GM21381 (cell line): ENCODE measurements around the gene PDZD8.

Source experiments
- ATAC-seq: cut with Tn5 transposase; IDR thresholded peaks from one replicate; pipeline ENCODE4 v1.9.1; 2021; ENCODE audit warnings: mild to moderate bottlenecking, moderate library complexity; ENCODE audit not compliant: unreplicated experiment

Gene PDZD8

GRCh38 chr10:117375360-117376178 lies at the start of gene PDZD8:
TSS of gene PDZD8 (minus strand) at chr10:117375440. CDS start at chr10:117375227, 213 bp downstream.
- peak; percentile 89 for ATAC-seq

- ATAC-seq = no peak
Measured at GRCh38 chr10:117424171-117424570, 48.9 kb upstream of the PDZD8 start.

DNA sequence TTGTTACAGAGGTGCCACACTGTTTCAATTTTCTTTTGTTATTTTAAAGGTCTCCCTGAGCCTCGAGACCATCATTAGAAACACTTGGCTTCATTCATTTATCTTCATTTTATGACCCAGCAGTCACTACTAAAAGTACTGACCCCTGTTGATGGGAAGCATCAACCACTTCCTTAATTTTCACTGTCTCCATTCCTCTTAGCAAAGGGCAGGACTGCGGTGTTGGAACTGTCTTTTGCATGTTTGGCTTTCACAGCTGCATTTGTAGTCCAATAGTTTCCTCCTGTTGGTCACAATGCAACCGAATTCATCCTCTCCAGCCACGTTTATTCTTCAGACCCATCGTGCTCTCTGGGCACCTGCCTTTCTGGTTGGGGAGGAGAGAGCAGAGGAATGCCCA lies 46.7 kb upstream of the PDZD8 start:
- ATAC-seq = no peak

- no peak for ATAC-seq
Measured at GRCh38 chr10:117420768-117421167, 45.5 kb upstream of the PDZD8 start.

GRCh38 chr10:117419921-117420320 lies 44.7 kb upstream of the PDZD8 start:
- ATAC-seq = no peak

- no peak for ATAC-seq
Measured at GRCh38 chr10:117419159-117419558, 43.9 kb upstream of the PDZD8 start.

- no peak for ATAC-seq
Measured at GRCh38 chr10:117418121-117418520, 42.9 kb upstream of the PDZD8 start.

GRCh38 chr10:117417196-117417595 lies 42.0 kb upstream of the PDZD8 start:
- ATAC-seq = no peak

DNA sequence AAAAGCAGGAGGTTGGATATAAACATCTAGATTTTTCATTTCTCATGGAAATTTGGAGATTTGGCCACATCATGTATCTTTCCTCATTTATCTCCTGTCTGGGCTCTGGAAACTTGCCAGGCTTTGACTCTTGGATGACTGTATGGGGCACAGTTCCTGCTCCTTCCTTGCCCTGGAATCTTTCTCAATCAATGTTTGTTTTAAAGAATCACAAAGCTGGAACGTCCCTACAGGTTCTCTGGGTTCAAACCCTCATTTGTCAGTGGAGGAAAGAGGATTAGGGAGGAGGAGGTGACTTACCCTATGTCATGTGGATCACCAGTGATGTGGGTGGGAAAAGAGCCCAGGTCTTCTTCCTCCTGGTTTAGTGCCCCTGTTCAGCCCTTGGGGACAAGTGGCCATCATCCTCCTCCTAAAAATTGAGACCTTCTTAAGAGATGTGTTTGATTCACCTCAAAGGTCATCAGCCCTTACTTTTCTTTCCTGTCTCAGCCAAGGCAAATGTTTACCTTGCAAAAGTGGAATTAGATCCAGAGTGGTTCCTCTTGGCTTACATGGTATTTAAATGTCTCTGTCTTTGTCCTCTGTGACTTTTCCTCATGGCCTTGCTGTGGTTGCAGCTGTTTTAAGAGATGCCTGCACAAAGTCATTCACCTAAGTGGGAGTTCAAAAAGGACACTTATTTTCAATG lies 38.8 kb upstream of the PDZD8 start:
- no peak for ATAC-seq

DNA sequence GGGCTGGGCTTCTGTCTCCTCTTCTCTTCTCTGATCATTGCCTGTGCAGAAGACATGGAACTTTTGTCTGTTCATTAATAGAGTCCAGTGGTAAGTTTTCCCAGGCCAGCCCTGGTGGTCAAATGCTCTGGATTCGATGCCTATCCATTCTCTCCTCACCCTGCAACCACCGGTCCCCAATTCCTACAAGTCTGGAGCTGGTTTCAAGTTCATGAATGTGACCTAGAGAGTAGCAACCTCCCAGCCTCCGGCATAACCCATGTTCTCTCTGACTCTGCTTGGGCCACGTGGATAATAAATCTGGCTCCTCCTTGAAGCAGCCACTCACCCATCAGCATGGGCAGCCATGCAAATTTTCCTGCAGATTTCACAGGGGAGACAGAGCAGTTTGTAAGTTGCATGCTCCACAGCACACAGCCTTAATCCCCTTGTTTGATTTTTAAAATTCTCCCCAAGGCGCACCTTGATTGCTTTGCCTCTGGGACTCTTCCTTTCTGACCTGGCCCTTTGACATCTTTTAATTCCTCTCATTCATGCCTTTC lies 37.3 kb upstream of the PDZD8 start:
- ATAC-seq = no peak

GRCh38 chr10:117411479-117412399 lies 36.5 kb upstream of the PDZD8 start:
- no peak for ATAC-seq

DNA sequence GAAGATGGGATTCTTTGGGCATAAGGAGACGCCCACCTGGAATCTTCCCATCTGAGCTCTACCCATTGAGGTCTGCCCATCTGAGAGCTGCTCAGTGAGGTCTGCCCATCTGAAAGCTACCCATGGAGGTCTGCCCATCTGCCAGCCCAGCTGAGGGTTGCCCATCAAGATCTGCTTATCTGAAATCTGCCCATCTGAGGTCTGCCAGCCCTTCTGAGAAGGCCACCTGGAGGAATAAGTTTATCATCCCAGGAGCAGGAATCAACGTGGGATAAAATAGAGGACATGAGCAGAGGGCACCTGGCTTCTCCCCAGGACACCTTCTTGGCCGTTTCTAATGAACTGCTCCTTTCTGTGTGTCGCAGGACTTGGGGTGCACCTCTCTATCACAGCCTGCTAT lies 35.3 kb upstream of the PDZD8 start:
- ATAC-seq = no peak

DNA sequence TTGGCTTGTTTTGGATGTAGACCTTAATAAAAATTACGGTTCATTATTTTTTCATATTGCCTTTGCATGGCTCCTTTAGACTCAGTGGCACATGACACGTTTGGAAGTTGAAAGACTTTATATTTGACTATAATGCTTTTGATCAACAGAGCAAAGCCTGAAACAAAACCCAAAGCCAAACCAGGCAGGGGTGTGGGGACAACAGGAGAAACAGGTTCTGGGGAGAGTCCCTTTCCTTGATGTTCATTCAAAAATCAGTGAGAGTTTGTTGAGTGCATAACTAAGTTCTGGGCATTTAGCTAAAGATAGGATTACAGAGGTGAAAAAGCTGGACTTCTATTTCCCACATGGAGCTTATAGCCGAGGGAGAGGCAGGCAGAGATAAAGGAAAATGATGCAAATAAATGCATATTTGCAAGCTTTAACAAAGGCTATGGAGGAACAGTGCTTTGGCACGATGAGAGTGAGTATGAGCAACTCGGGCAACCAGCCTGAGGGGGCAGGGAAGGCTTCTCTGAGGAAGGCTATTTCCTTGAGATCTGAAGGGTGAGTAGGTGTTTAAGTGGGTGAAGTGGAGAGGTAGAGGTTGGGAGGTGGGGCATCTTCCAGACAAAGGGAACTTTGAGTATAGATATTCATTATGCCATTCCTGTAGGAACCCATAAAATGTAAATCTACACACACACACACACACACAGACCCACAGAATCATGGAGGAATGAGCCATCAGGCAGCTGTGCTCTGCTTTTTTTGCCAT lies 34.5 kb upstream of the PDZD8 start:
- no peak for ATAC-seq

- ATAC-seq = no peak
Measured at GRCh38 chr10:117408436-117409384, 33.5 kb upstream of the PDZD8 start.

DNA sequence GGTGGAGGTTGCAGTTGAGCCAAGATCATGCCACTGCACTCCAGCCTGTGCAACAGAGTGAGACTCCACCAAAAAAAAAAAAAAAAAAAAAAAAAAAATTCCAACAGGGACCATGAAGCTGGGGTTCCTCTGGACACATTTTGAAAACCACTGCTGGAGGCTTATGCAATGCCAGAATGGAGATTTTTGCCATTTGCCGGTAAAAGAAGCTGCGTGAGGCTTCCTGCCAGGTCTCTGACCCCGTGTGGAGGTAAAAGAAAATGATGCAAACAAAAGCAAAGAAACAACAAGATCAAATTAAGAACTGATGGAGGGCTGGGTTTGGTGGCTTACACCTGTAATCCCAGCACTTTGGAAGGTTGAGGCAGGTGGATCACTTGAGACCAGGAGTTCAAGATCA lies 30.5 kb upstream of the PDZD8 start:
- ATAC-seq = no peak

DNA sequence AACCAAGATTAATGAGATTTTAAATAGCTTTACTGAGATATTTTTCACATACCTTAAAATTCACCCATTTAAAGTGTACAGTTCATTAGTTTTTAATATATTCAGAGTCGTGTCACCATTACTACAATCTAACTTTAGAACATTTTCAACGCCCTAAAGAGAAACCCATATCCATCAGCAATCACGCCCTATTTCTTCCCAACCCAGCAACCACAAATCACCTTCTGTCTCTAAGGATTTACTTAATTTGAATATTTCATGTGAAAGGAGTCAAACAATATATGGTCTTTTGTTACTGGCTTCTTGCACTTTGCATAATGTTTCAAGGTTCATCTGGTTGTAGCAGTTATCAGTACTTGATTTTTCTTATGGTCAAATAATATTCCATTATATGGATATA lies 25.1 kb upstream of the PDZD8 start:
- no peak for ATAC-seq

DNA sequence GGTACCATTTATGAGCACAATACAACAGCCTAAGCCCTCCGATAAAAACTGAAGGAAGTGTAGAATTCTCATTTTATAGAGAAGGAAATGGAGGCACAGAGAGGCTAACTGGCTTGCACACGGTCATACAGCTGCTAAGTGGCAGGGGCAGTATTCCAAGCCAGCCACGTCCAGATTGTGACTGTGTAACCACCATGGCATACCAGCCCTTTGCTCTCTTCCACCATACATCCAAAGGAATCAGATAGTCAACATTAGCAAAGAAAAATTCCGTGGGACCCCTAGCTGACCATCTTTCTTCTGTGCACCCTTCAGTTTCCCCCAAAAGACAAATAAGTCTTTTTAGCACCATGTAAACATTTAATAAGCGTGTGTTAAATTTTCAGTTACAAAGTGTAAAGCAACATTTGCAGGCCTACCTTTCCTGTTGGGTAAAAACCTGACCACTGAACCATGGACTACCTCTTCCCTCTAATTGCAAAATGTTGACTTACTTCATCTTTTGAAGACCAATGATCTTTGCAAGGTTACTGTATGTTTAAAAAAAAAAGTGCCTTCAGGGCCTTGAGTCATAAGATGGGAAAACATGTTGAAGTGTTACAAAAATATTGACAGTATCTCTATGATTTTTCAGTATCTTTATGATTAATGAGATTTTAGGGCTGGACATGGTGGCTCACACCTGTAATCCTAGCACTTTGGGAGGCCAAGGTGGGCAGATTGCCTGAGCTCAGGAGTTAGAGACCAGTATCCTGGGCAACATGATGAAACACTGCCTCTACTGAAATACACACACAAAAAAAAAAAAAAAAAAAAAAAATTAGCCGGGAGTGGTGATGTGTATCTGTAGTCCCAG lies 24.3 kb upstream of the PDZD8 start:
- no peak for ATAC-seq

DNA sequence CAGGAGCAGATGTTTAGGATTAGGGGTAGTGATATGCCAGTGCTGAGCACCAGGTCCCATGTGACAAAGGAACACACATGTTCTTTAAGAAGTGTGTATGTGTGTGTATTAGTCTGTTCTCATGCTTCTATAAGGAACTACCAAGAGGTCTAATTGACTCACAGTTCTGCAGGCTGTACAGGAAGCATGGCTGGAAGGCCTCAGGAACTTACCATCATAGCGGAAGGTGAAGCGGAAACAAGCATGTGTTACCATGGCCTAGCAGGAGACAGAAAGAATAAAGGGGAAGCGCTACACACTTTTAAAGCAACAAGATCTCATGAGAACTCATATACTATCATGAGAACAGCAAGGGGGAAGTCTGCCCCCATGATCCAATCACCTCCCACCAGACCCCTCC lies 22.8 kb upstream of the PDZD8 start:
- no peak for ATAC-seq
